H1 (cell line): ENCODE data around the gene MAML3. TPM values are rescaled to one million over a fixed set of nuclear protein-coding genes. Genes with fewer than 3 reads are reported as not detected.

Experiments
- CREB1 ChIP-seq: IDR thresholded peaks from 2 replicates; pipeline ENCODE4 v1.6.1; 2012; ENCODE audit warnings: inconsistent platforms
- GABPA ChIP-seq: IDR thresholded peaks from 2 replicates; pipeline ENCODE4 v1.6.1; 2011; ENCODE audit warnings: mild to moderate bottlenecking, low read length, moderate library complexity, borderline replicate concordance; ENCODE audit not compliant: insufficient read depth
- RFX5 ChIP-seq: IDR thresholded peaks from 2 replicates; pipeline ENCODE4 v1.6.1; 2011; ENCODE audit warnings: low read depth, low read length, improper control_type of control experiment, borderline replicate concordance
- RNF2 ChIP-seq: fragments of 200-900, 300-1000 bp; sonication (generic); IDR thresholded peaks from 2 replicates; pipeline ENCODE4 v1.7.1; 2016; ENCODE audit warnings: borderline replicate concordance, low read depth, mild to moderate bottlenecking, antibody characterized with exemption, low read length; ENCODE audit not compliant: poor library complexity, severe bottlenecking; ENCODE audit errors: missing control alignments
- TAF7 ChIP-seq: optimal IDR thresholded peaks from 2 replicates; pipeline ENCODE3; 2011; ENCODE audit warnings: low read depth, mild to moderate bottlenecking, inconsistent platforms, low read length, moderate library complexity, borderline replicate concordance
- polyA plus RNA-seq, 7 experiments: library from polyadenylated mRNA; depleted of rRNA in 3 of 7; stranded (reverse) in 5 of 7; unstranded in 2 of 7; fragments of >200 nt in 5 of 7; fragments of 200-250 nt in 2 of 7; gene quantifications; 1 replicate in 5 of 7; 2 replicates in 1 of 7; 4 replicates in 1 of 7; pipeline versions ENCODE4 v1.2.1 to v1.2.3, GENCODE V29; 2011 to 2013; ENCODE audit warnings: missing spikeins in 2 of 7, mixed read lengths in 2 of 7
- total RNA-seq: library from RNA; stranded (reverse); fragmentation: NEBNext Ultra II Directional; extraction: Animal tissue kit (Norgen Biotek cat#: 25700); gene quantifications from 2 replicates; pipeline ENCODE4 v1.2.1, GENCODE V29; 2021
- TF ChIP-seq, protein P1 (sequence below): fragments of 300-600 bp; sonication (generic); IDR thresholded peaks from 2 replicates; pipeline ENCODE4 v1.7.1; 2012; ENCODE audit warnings: low read length, moderate library complexity, mild to moderate bottlenecking, inconsistent platforms; ENCODE audit not compliant: insufficient replicate concordance
- TF ChIP-seq, protein P2 (sequence below): IDR thresholded peaks from 2 replicates; pipeline ENCODE4 v1.6.1; 2011; ENCODE audit warnings: low read depth, mild to moderate bottlenecking, low read length; ENCODE audit not compliant: insufficient read depth

Gene MAML3
- total and polyA plus RNA-seq, 2 of the 8 experiments (the other 6 are each of a cell fraction or from before 2014, with no cell fraction given), result 2.1 to 5.7 TPM

DNA sequence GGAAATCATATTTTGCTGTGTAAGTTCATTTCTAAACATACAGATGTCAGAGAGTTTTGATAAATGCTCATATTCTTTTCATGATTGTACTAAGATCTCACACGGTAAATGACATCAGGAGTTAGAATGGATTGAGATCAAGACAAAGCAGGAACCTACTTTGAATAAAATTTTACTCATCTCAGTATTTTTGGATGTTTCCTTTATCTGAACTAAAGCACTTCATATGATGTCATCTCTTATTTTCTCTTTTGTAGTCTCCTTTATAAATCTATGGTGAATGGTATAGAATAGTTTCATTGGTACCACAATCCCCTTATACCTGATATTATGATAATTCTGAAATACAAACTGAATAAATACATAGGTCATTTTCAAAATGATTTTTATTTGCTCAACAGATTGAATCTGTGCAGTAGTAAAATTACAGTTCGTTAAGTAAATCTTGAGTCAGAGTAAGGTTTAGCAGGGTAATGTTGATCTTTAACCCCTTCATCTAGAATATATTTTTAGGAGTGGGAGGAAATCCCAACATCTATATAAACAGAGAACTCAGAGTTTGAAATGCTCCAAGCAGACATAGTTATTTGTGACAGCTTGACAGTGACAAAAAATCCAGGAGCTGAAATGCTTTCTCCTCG is 308.4 kb downstream of the MAML3 start (continued):
- TF ChIP-seq, protein P1, sequence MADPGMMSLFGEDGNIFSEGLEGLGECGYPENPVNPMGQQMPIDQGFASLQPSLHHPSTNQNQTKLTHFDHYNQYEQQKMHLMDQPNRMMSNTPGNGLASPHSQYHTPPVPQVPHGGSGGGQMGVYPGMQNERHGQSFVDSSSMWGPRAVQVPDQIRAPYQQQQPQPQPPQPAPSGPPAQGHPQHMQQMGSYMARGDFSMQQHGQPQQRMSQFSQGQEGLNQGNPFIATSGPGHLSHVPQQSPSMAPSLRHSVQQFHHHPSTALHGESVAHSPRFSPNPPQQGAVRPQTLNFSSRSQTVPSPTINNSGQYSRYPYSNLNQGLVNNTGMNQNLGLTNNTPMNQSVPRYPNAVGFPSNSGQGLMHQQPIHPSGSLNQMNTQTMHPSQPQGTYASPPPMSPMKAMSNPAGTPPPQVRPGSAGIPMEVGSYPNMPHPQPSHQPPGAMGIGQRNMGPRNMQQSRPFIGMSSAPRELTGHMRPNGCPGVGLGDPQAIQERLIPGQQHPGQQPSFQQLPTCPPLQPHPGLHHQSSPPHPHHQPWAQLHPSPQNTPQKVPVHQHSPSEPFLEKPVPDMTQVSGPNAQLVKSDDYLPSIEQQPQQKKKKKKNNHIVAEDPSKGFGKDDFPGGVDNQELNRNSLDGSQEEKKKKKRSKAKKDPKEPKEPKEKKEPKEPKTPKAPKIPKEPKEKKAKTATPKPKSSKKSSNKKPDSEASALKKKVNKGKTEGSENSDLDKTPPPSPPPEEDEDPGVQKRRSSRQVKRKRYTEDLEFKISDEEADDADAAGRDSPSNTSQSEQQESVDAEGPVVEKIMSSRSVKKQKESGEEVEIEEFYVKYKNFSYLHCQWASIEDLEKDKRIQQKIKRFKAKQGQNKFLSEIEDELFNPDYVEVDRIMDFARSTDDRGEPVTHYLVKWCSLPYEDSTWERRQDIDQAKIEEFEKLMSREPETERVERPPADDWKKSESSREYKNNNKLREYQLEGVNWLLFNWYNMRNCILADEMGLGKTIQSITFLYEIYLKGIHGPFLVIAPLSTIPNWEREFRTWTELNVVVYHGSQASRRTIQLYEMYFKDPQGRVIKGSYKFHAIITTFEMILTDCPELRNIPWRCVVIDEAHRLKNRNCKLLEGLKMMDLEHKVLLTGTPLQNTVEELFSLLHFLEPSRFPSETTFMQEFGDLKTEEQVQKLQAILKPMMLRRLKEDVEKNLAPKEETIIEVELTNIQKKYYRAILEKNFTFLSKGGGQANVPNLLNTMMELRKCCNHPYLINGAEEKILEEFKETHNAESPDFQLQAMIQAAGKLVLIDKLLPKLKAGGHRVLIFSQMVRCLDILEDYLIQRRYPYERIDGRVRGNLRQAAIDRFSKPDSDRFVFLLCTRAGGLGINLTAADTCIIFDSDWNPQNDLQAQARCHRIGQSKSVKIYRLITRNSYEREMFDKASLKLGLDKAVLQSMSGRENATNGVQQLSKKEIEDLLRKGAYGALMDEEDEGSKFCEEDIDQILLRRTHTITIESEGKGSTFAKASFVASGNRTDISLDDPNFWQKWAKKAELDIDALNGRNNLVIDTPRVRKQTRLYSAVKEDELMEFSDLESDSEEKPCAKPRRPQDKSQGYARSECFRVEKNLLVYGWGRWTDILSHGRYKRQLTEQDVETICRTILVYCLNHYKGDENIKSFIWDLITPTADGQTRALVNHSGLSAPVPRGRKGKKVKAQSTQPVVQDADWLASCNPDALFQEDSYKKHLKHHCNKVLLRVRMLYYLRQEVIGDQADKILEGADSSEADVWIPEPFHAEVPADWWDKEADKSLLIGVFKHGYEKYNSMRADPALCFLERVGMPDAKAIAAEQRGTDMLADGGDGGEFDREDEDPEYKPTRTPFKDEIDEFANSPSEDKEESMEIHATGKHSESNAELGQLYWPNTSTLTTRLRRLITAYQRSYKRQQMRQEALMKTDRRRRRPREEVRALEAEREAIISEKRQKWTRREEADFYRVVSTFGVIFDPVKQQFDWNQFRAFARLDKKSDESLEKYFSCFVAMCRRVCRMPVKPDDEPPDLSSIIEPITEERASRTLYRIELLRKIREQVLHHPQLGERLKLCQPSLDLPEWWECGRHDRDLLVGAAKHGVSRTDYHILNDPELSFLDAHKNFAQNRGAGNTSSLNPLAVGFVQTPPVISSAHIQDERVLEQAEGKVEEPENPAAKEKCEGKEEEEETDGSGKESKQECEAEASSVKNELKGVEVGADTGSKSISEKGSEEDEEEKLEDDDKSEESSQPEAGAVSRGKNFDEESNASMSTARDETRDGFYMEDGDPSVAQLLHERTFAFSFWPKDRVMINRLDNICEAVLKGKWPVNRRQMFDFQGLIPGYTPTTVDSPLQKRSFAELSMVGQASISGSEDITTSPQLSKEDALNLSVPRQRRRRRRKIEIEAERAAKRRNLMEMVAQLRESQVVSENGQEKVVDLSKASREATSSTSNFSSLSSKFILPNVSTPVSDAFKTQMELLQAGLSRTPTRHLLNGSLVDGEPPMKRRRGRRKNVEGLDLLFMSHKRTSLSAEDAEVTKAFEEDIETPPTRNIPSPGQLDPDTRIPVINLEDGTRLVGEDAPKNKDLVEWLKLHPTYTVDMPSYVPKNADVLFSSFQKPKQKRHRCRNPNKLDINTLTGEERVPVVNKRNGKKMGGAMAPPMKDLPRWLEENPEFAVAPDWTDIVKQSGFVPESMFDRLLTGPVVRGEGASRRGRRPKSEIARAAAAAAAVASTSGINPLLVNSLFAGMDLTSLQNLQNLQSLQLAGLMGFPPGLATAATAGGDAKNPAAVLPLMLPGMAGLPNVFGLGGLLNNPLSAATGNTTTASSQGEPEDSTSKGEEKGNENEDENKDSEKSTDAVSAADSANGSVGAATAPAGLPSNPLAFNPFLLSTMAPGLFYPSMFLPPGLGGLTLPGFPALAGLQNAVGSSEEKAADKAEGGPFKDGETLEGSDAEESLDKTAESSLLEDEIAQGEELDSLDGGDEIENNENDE, result no peak
- TF ChIP-seq GABPA (no peak), TAF7 (no peak), RFX5 (no peak), CREB1 (no peak), RNF2 (no peak)
- TF ChIP-seq, protein P2, sequence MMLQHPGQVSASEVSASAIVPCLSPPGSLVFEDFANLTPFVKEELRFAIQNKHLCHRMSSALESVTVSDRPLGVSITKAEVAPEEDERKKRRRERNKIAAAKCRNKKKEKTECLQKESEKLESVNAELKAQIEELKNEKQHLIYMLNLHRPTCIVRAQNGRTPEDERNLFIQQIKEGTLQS, result no peak
